Progenitor cell of endocrine pancreas (in vitro differentiated cells): ENCODE data around the gene BCS1L. TPM values are rescaled to one million over a fixed set of nuclear protein-coding genes. Genes with fewer than 3 reads are reported as not detected.

ENCODE experiments used
- DNase-seq: peaks from one replicate; pipeline ENCODE4 v3.0.0; 2021; ENCODE audit warnings: low spot score; ENCODE audit not compliant: unreplicated experiment
- H3K27ac Mint-ChIP-seq: 2 replicates; pipeline ENCODE4 v1.8.0; 2021; ENCODE audit warnings: mild to moderate bottlenecking, moderate library complexity, mixed read lengths
- H3K27me3 Mint-ChIP-seq: 2 replicates; pipeline ENCODE4 v1.8.0; 2021; ENCODE audit warnings: mixed read lengths
- H3K36me3 Mint-ChIP-seq: 2 replicates; pipeline ENCODE4 v1.8.0; 2022; ENCODE audit warnings: mixed read lengths; ENCODE audit not compliant: insufficient read depth
- H3K4me1 Mint-ChIP-seq: 2 replicates; pipeline ENCODE4 v1.8.0; 2021; ENCODE audit warnings: low read depth, mixed read lengths
- H3K4me3 Mint-ChIP-seq: 2 replicates; pipeline ENCODE4 v1.8.0; 2021; ENCODE audit warnings: low read depth, mild to moderate bottlenecking, moderate library complexity, mixed read lengths
- H3K9me3 Mint-ChIP-seq: 2 replicates; pipeline ENCODE4 v1.8.0; 2021; ENCODE audit warnings: low read depth, mixed read lengths
- CTCF ChIP-seq: fragments of 200-600 bp; sonication (generic); IDR thresholded peaks from one replicate; pipeline ENCODE4 v1.5.0; 2021; ENCODE audit warnings: antibody characterized with exemption, mild to moderate bottlenecking; ENCODE audit not compliant: unreplicated experiment
- total RNA-seq: library from RNA; stranded (reverse); gene quantifications from 2 replicates; pipeline ENCODE4 v1.2.1, GENCODE V29; 2021

Gene BCS1L
- total RNA-seq, 1 donor from 2014 or later = 49.9 TPM

- DNase-seq = no peak
- no peak for TF ChIP-seq CTCF
- Mint-ChIP-seq H3K4me1 (no peaks in the 10 kb centered on the region), H3K27me3 (no peaks in the 10 kb centered on the region), H3K9me3 (no peaks in the 10 kb centered on the region), H3K27ac (no peak overlapping the region), H3K36me3 (peaks cover 18% of the 10 kb centered on the region), H3K4me3 (no peak overlapping the region)
Observed at GRCh38 chr2:218638372-218638771, 21.1 kb upstream of the BCS1L start.

- H3K27me3 Mint-ChIP-seq = no peaks in the 10 kb centered on the region
- TF ChIP-seq CTCF = no peak
- H3K4me1 Mint-ChIP-seq = no peaks in the 10 kb centered on the region
- DNase-seq = no peak
- H3K36me3 Mint-ChIP-seq = peaks cover 10% of the 10 kb centered on the region
- no peak overlapping the region for H3K27ac Mint-ChIP-seq
- no peak overlapping the region for H3K4me3 Mint-ChIP-seq
- no peaks in the 10 kb centered on the region for H3K9me3 Mint-ChIP-seq
Observed at GRCh38 chr2:218642121-218642656, 17.3 kb upstream of the BCS1L start.

GRCh38 chr2:218642786-218643185 lies 16.7 kb upstream of the BCS1L start:
- TF ChIP-seq CTCF = no peak
- H3K9me3 Mint-ChIP-seq = no peaks in the 10 kb centered on the region
- H3K4me3 Mint-ChIP-seq = no peak overlapping the region
- no peak overlapping the region for H3K27ac Mint-ChIP-seq
- H3K4me1 Mint-ChIP-seq = no peaks in the 10 kb centered on the region
- H3K36me3 Mint-ChIP-seq = peaks cover 7% of the 10 kb centered on the region
- no peaks in the 10 kb centered on the region for H3K27me3 Mint-ChIP-seq
- DNase-seq = no peak

- Mint-ChIP-seq H3K4me3 (no peak overlapping the region), H3K27me3 (no peaks in the 10 kb centered on the region), H3K27ac (no peak overlapping the region), H3K36me3 (peaks cover 10% of the 10 kb centered on the region), H3K4me1 (no peaks in the 10 kb centered on the region), H3K9me3 (no peaks in the 10 kb centered on the region)
- TF ChIP-seq CTCF = no peak
- no peak for DNase-seq
Observed at GRCh38 chr2:218643751-218644310, 15.7 kb upstream of the BCS1L start.

- no peak for DNase-seq
- Mint-ChIP-seq H3K4me1 (no peaks in the 10 kb centered on the region), H3K4me3 (no peak overlapping the region), H3K9me3 (no peaks in the 10 kb centered on the region), H3K36me3 (peaks cover 8% of the 10 kb centered on the region), H3K27ac (peak overlapping the region; percentile 52), H3K27me3 (no peaks in the 10 kb centered on the region)
- no peak for TF ChIP-seq CTCF
Observed at GRCh38 chr2:218644721-218645120, 14.8 kb upstream of the BCS1L start.
